Measurements from ENCODE around the gene DNAJC11.
"Not testable (repeated sequence)": the region's sequence is repeated elsewhere in the genome, so short reads cannot be mapped to it uniquely, and the experiment has no call there.

Gene DNAJC11

DNA sequence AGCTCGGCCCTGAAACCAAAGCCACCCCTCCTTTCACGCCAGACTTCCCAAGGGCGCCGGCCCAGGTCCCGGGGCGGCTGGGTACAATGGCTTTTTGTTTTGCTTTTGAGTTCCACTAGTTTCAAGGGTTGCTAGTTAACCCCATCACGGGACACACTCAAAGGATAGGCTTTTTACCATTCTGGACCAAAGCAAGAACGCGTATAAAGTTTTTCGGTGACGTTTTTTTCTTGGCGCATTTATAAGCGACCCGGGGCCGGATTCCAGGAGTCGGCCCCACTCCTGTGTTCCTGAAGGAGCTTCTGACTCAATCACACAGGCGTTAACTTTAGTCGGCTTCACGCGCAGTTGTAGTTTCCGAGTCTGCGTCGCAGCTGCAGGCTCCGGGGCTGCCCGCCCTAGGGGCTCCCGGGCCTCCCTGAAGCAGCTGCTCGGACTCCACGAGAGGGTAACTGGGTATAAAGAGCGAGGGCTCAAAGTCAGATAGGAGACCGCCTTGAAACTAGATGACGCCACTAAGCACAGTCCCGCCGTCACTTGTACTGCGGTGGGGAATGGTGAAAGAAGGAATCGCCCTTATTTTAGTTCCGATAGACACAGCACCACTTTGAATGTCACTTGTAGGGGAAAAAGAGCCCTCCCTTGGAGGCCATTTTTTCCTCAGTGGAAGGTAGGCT is 98.2 kb downstream of the DNAJC11 start:
- FAIRE-seq (peak; percentile 81), DNase-seq (ENCODE audit: insufficient read length, low spot score) (no peak)

DNA sequence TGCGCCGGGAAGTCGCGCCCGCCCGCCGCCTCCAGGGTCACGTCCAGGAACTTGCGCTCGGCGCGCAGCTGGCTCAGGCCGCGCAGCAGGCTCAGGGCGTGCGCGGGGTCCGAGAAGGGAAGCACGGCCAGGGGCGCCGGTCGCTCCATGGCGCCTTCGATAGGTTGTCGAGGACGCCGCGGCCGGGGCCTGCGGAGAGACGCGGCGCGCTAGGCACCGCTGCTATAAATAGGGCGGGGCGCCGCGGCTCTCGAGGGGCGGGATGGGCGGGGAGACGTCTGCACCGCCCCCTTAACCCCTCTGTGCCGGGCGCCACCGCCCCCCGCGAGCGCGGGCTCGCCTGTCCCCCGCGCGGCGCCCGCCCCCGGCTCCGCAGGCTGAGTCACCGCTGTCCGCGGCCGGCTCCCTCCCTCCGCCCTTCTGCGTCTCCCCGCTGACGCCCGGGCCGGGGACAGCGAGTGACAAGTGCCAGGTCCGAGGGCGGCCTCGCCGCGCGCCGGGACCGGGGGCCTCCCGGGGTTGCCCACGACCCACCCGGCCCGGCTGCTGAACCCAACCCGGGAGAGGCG is 98.9 kb downstream of the DNAJC11 start, which contains the start of gene KLHL21:
Gene KLHL21, minus strand, starts transcription at position 201 of the 569 bp plus-strand sequence. Its CDS starts 52 bp downstream, at position 149.
- FAIRE-seq (no peak), DNase-seq (ENCODE audit: insufficient read length, low spot score) (peak; percentile 76)

DNA sequence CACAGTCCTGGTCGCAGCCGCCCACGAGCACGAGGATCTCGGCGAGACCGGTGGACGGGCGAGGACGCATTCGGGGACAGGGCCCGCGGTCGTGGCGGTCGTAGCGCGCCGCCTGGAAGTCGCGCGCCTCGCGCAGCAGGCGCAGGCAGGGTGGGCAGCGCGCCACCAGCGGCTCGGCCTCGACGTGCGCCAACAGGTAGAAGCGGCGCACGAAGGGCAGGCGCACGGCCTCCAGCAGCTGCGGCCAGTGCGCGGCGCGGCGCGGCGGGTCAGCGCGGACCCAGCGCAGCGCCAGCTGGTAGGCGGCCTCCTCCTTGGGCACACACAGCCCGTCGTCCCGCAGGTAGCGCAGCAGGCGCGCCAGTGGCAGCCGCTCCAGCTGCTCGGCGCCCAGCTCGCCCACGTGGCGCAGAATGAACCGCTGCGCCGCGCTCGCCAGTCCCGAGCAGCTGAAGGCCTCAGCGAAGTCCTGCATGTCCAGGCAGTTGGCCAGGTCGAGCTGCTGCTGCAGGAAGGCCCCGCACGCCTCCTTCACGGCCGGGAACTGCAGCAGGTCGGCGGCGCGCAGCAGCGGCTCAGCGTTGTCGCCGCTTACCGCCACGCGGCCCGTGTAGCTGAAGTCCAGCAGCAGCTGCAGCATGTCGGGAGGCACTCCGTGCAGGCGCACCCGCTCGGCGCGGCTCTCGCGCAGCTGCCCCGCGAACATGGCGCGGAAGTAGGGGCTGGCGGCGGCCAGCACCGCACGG is 99.5 kb downstream of the DNAJC11 start:
- FAIRE-seq (no peak), DNase-seq (ENCODE audit: insufficient read length, low spot score) (no peak)

DNA sequence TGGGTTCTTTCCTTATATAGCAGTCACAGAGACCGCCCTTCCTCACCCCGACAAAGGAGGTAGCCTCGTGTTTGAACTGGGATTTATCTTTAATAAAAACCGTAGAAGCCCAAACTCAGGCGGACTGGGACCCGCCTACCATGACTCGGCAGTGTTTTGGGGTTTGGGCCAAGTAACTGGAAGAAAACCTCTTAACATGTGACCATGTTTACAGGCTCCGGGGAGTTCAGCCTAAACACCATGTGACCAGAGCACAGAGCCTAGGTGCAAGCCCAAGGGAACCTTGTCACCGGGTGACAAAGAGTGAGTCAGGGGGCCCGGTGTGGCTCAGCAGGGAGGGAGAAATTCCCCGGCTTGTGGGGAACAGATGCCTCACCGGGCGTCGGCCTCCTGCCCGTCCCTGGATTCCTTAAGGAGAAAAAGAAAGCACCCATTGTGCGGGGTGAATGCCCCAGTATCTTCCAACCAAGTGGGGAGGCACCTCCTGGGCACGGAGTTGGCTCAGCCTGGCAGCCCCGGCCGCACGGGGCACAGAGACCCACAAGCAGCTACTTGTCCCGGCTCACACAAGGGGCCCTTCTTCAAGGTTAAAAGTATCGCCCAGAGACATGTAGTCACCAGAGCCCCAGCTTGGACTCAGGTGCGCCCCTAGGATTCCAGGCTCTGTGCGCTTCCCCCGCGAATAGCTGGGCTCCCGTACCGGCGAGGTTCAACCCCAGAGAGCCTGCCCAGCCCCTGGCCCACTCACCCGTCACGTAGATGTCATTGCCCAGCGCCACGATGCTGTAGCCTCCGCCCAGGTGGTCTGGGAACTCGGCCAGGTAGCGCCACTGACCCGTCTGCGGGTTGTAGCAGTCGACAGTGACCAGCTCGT is 100.3 kb downstream of the DNAJC11 start:
- FAIRE-seq, result peak; percentile 58
- no peak for DNase-seq (ENCODE audit: insufficient read length, low spot score)

DNA sequence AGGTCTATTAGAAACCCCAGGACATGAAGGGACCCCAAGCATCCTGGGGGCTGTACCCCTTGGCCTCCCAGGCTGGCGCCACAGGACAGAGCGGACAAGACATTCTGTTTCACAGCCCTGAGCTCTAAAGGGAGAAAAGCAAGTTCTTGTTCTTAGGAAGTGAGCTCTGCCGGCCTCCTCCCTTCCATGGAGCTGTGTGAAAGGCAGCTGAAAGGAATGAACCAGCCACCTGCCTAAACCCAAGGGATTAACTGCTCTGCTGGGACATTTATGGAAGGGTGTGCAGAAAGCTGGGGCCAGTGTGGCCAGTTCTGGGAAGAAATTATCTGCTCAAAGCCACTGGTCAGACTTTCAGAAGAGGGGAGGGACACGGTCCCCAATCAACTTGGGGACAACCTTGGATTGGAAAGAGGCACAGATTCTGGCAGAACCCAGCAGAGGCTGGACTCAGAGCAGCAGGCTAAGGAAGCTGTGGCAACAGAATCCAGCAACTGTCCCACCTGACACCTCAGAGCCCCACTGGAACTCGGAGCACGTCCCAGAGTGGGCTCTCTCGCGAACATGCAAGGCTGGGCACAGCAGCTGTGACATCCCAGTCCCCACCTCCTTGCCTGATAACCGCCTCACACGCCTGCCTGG is 101.1 kb downstream of the DNAJC11 start:
- FAIRE-seq, result no peak
- DNase-seq (ENCODE audit: insufficient read length, low spot score), result no peak

DNA sequence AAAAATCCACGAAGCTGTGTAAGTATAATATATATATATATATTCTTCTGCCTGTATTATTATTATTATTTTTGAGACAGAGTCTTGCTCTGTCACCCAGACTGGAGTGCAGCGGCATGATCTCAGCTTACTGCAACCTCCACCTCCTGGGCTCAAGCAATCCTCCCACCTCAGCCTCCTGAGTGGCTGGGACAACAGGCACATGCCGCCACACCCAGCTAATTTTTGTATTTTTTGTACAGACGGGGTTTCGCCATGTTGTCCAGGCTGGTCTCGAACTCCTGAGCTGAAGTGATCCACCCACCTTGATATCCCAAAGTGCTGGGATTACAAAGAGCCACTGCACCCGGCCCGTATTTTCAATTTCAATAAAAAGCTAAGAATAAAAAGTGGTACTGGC is 101.6 kb downstream of the DNAJC11 start:
- not testable (repeated sequence) for DNase-seq (ENCODE audit: insufficient read length, low spot score); FAIRE-seq

DNA sequence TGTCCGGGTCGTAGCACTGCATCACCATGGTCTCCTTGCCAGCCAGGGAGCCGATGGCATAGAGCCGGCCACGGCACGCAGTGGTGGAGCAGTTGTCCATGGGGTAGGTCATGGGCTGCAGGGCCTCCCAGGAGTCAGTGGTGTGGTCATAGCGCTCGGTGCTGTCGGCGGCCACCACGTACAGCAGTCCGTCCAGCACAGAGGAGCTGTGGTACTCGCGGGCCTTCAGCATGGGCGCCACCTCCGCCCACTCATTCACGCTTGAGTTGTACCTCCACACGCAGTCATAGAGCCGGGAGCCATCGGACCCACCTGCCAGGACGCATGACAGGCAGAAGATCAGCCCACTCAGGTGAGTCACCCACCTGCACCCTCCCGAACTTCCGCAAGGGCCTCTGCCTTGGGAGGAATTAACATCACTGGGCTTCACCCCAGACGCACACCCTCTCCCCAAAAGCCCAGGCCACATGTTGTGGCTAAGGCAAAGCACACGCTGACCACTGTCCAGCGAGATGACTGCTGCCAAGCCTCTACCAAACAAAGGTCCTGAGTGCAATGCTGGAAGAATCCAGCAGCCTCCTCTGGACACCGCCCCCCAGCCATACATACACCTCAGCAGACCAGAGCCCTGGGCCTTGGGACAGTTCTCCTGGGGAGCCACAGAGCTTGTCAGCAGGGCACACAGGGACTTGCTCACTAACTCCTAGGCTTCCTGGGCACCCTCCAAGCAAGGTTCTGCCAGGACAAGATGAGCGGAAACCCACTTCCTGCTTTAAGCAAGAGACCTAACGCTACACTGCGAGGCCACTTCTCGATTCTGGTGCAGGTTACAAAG is 102.3 kb downstream of the DNAJC11 start:
- peak; percentile 76 for FAIRE-seq
- no peak for DNase-seq (ENCODE audit: insufficient read length, low spot score)

DNA sequence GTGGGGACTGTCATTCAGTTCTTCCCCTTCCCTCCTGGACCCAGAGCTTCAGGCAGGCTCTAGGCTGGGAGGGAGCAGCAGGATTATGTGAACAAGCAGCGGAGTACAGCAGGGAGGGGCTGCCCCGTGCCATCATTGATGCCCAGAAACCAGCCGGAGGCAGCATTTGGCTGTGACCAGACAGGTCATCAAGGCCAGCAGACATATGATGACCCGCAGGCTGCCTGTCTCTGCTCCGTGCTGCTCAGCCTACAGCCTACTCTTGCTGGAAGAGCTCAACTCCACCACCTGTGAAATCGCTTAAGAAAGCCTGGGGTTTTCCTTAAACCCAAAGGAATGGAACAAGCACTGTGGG is 103.9 kb downstream of the DNAJC11 start:
- DNase-seq (ENCODE audit: insufficient read length, low spot score) (no peak), FAIRE-seq (no peak)

DNA sequence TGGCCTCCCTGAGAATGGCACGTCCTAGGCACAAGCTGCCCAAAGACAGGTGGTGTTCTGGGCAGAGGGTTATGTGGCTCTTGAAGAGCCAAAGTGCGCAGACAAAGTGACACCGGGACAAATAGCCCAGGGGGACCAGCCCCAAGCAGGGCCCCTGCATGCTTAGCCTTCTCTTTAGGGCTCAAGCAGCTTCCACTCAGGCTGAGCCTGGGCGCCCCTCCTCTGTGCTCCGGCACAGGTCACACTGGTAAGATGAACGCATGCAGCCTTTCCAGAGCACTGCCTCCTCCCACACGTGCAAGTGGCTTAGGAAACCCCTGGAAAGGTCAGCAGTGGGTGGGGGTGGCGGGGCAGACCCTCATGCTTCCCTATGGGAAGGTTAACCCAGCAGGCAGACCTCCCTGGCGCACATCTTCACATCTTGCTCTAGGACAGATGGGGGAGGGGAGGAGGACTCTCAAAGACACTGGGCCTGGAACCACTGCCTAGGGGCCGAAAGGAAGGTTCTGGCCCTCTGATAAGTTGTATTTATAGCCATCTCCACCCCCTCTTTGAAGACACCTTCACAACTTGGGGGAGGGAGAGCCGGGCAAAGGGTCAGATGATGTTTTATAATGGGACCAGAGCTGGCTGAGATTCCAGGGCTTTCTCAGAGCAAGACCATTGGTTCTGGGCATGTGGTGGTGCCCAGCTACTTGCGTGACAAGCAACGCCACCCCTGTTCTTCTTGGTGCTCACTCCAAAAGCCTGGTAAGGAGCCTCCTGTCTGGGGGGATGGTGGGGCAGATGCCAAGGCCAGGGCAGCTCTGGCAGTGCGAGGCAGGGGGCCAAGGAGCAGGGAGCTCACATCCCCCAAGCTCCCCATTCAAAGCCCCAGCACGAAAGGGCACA is 104.5 kb downstream of the DNAJC11 start:
- FAIRE-seq (no peak), DNase-seq (ENCODE audit: insufficient read length, low spot score) (no peak)

DNA sequence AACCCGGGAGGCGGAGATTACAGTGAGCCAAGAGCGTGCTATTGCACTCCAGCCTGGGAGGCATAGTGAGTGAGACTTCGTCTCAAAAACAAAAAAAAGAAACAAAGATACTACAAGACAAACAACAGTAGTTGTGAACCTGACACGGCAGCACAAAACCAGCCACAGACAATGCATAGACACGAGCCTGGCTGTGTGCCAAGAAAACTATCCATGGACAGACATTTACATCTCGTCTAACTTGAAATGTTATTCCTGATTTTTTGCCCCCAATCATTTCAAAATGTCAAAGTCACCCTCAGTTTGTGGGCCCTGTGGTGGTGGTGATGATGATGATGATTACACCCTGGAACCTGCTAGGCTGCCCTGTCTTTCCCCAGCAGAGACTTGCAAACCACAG is 105.3 kb downstream of the DNAJC11 start:
- DNase-seq (ENCODE audit: insufficient read length, low spot score) (no peak), FAIRE-seq (no peak)

DNA sequence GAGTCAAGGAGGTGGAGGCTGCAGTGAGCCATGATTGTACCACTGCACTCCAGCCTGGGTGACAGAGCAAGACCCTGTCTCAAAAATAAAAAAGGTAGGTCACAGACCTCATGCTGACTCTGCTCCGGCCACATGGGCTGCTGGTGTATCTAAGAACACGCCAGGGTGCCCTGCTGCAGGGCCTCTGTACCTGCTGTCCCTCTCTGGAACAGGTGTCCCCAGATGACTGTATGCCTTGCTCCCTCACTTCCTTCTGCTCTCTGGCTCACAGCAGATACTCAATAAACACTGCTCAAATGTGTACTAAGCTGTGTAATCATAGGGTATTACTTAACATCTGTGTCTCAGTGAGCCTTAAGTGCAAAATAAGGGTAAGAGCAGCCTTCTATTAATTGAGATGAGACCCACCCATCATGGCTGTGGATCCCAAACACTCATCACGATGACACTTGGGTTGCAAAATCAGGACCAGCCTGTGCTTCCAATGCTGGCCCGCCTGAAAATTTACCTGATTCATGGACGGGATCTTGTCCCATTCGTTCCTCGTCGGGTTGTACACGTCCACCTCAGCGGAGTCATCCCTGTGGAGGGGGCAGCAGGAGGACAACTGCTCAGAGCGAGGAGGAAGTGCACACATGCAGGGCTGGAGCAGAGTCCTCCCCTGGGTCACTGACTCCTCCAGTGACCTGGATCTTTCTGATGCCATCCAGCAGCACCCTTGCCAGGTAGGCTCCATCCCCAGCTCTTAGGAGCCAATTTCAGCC is 106.5 kb downstream of the DNAJC11 start:
- FAIRE-seq, result no peak
- DNase-seq (ENCODE audit: insufficient read length, low spot score), result no peak

DNA sequence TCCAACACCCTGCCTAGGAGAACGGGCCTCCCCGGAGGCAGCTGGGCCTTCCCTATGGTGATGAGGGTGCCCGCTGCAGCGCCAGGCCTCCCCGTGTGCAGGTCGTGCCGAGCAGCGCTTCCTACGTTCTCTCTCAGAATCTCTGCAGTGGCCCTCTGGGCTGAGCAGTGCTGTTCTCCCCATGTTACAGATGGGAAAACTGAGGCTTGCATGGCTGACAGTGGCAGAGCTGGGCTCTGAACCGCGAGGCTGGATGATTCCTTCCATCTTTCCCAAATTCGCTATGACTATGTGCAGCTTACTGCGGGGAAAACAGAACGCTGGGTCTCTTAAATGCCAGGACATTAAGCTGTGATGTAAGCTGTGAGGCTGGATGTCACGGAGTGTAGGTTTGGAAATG is 107.8 kb downstream of the DNAJC11 start:
- DNase-seq (ENCODE audit: insufficient read length, low spot score) (no peak), FAIRE-seq (no peak)

DNA sequence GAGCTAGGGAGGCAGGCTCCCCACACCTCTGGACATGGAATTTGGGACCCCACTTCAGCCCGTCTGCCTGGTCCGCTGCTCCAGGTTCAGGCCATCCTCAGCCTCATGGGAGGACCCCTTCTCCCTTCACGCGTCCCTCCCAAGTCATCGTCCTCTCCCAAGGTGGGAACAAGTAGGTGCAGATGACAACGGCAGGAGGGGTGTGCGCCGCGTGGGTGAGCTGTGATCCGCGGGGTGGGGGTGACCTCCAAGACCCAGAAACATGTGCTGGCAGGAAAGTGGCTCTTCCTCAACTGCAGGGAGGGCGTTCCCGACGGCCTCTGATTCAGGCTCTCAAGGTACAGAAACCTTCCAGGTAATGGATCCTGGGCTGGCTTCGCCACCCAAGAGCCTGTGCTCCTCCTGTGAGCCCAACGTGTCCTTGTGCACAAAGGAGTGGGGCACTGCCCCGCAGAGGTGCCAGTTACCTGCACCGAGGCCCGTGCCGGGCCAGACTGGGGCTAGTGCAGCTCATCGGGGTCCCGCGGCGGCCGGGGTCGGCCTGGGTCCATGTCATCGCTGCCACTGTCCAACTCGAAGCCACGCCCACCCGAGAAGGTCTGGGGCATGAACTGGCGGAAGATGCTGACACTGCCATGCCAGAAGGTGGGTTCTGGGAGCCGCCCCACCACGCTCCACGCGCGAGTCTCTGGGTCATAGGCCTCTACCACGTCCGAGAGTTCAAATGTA is 108.6 kb downstream of the DNAJC11 start:
- FAIRE-seq (no peak), DNase-seq (ENCODE audit: insufficient read length, low spot score) (no peak)

DNA sequence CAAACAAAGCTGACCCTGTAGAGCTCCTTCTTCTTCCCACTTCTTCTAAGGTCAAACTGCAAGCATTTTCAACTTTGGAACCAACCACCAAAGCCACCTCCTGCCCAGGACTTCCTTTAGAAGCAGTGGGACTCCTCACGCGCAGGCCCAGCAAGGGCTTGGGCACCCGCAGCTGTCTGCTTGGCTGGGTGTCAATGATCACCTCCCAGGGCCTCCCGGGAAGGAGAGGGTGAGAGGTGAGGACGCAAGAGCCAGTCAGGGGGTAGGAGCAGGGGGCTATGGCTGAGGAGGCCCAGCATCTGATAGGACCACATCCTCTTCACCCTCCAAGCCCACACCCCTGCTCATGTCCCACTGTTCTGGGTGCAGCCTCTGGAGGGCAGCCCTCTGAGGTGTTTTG is 109.2 kb downstream of the DNAJC11 start:
- no peak for FAIRE-seq
- no peak for DNase-seq (ENCODE audit: insufficient read length, low spot score)

DNA sequence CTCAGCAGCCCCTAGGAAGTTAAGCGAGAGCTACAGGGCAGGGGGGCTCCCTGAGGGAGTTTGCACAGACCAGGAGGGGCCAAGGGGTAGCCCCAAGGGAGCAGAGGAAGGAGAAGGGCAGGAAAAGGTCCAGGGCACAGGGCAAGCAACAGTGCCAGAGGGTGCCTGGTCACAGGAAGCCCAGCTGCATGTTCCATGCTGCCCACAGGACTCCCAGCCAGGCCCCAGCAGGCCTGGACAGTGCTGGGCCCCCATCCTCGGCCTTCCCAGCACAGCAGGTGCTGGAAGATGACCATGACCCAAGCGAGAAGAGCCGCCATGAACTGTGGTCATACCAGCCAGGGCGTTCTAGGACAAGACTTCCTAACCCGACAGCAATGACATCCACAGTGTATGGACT is 110.0 kb downstream of the DNAJC11 start:
- no peak for FAIRE-seq

DNA sequence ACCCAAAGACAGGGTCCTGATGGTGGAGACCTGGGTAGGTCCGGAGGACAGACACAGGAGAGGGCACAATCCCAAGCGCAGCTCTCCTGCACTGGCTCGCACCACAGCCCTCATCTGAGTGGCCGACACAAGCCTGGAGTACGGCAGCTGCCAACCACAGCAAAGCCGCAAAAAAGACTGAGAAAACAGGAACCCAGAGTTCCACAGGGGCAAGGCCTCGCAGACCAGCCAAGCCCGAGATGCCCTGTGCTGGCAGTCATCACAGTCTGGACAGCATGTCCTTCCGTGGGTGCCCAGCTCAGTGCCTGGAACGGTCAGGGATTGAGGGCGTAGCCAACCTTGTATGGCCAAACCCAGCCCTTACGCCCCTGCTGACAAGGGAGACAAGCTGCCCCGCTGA is 110.4 kb downstream of the DNAJC11 start:
- no peak for FAIRE-seq

More for the DNA sequence above, 110.0 kb downstream of the DNAJC11 start:
- no peak for DNase-seq (ENCODE audit: insufficient read length, low spot score)

DNA sequence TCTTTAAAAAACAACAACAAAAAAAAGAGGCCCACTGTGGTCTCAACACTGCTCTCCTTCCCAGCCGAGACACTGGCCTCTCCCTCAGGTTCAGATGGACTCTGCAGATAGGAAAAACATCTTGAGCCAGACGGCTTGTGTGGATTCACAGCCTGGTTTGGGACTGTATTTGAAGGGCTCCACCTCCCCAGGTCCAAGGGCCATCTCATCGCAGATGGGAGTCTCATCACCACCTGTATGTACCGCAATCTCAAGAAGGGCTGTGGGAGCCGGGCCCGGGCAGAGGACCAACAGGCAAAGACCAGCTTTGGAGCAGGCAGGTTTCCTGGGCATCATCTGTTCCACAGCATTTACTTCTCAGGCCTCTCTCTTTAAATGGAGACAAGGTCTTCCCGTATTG is 111.6 kb downstream of the DNAJC11 start:
- DNase-seq (ENCODE audit: insufficient read length, low spot score), result no peak
- FAIRE-seq, result no peak

More for the DNA sequence above, 110.4 kb downstream of the DNAJC11 start:
- no peak for DNase-seq (ENCODE audit: insufficient read length, low spot score)

Data from GM19239 (cell line).